ENCODE data around the gene HOXB1.
A peak's percentile ranks its signal among the peaks of the same experiment; 100 is the strongest.

The HOXB1 gene

GRCh38 chr17:48565925-48566710 is 35.3 kb upstream of the HOXB1 start:
- H3K27me3 ChIP-seq (ENCODE audit: low read depth, low read length), result peaks cover 30% of the 10 kb centered on the region
- no peaks in the 10 kb centered on the region for H3K9me3 ChIP-seq (ENCODE audit: control insufficient read depth in 1 of 2, low read length in 2 of 2)
- H3K27ac ChIP-seq (ENCODE audit: low read length), result peak overlapping the region; percentile 90
- no peaks in the 10 kb centered on the region for H3K36me3 ChIP-seq (ENCODE audit: control insufficient read depth in 1 of 2, insufficient read depth in 2 of 2, low read length in 2 of 2)
- peak overlapping the region in 1 of 2 donors; percentile 37 for H3K4me3 ChIP-seq (ENCODE audit: low read depth in 1 of 2, low read length in 2 of 2)
- H3K4me1 ChIP-seq (ENCODE audit: control insufficient read depth in 1 of 2, insufficient read depth in 2 of 2, low read length in 2 of 2), result peaks cover 35 to 78% of the 10 kb centered on the region in 2 donors

DNA sequence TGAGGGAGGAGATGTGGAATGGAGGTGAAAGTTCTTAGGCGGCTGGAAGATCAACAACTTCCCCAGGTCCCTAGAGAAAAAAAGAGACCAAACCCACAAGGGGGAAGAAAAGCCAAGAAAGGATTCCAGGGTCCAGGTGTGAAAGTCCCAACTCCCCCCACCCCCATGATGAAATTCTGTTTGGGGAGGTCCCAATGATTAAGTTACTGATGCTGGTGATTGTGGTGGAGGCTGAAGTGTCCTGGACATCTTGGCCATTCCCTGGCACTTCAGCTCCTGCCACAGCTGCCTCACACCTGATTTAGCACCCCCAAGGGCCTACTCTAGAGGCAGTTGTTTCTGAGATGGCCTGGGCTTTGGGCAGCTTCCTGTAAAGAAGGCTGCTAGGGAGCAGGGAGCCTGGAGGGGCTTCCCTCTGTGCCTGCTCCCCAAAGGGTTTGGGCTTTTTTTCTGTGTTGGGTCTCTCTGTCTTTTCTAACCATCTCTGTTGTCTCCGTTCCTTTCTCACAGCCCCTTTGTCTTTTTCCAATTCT is 34.3 kb upstream of the HOXB1 start:
- peak overlapping the region; percentile 56 to 58 for H3K4me3 ChIP-seq (ENCODE audit: low read depth in 1 of 2, low read length in 2 of 2)

DNA sequence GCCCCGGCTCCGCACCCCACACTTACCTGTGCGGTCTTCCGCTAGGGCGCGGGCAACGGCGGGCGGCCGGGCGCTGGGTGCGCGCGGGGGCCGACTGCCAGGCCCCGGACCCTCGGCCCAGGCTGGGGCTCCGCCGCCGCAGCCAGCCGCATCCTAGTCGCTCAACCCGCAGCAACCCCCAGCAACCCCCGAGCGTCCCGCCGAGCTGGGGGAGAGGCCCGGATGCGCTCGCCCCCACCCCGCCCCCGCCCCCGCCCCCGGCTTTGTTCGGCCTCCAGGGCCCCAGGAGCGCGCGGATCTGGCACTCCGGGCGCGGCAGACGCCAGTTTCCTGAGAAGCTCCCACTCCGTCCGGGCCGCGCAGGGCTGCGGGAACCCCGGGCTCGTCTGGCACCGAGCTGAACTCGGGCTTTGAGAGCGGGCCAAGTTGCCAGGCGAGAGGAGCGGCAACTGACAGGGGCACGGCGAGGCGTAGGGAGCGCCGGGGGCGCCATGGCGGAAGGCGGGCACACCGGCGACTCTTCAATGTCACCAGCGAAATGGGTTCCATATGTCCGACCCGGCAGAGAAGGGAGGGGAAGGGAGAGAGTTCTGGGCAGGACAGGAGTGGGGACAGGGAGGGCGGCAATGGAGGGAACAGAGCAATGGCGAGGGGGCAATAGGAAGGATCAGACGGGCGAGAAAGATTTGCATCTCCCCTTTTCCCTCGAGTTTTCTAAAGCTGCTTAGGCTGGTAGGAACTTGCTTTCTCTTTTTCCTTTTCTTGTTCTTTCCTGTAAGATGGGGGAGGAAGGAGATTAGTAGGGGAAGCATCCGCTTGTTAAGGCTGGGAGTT is 33.6 kb upstream of the HOXB1 start:
- peaks cover 36 to 84% of the 10 kb centered on the region in 2 donors for H3K4me1 ChIP-seq (ENCODE audit: control insufficient read depth in 1 of 2, insufficient read depth in 2 of 2, low read length in 2 of 2)
- H3K9me3 ChIP-seq (ENCODE audit: control insufficient read depth in 1 of 2, low read length in 2 of 2), result no peaks in the 10 kb centered on the region
- H3K36me3 ChIP-seq (ENCODE audit: control insufficient read depth in 1 of 2, insufficient read depth in 2 of 2, low read length in 2 of 2), result no peaks in the 10 kb centered on the region
- H3K27ac ChIP-seq (ENCODE audit: low read length), result peak overlapping the region; percentile 87
- peaks cover 30% of the 10 kb centered on the region for H3K27me3 ChIP-seq (ENCODE audit: low read depth, low read length)
- peak overlapping the region; percentile 56 to 58 for H3K4me3 ChIP-seq (ENCODE audit: low read depth in 1 of 2, low read length in 2 of 2)

More for the DNA sequence above, 34.3 kb upstream of the HOXB1 start:
- H3K36me3 ChIP-seq (ENCODE audit: control insufficient read depth in 1 of 2, insufficient read depth in 2 of 2, low read length in 2 of 2), result no peaks in the 10 kb centered on the region
- H3K27me3 ChIP-seq (ENCODE audit: low read depth, low read length), result peaks cover 30% of the 10 kb centered on the region
- H3K4me1 ChIP-seq (ENCODE audit: control insufficient read depth in 1 of 2, insufficient read depth in 2 of 2, low read length in 2 of 2), result peaks cover 40 to 84% of the 10 kb centered on the region in 2 donors
- H3K9me3 ChIP-seq (ENCODE audit: control insufficient read depth in 1 of 2, low read length in 2 of 2), result no peaks in the 10 kb centered on the region
- H3K27ac ChIP-seq (ENCODE audit: low read length), result peak overlapping the region; percentile 87

GRCh38 chr17:48563867-48564187 is 33.0 kb upstream of the HOXB1 start:
- H3K9me3 ChIP-seq (ENCODE audit: control insufficient read depth in 1 of 2, low read length in 2 of 2), result no peaks in the 10 kb centered on the region
- H3K4me3 ChIP-seq (ENCODE audit: low read depth in 1 of 2, low read length in 2 of 2), result peak overlapping the region; percentile 41 to 54
- H3K27ac ChIP-seq (ENCODE audit: low read length), result peak overlapping the region; percentile 76
- peaks cover 35 to 86% of the 10 kb centered on the region in 2 donors for H3K4me1 ChIP-seq (ENCODE audit: control insufficient read depth in 1 of 2, insufficient read depth in 2 of 2, low read length in 2 of 2)
- peaks cover 26% of the 10 kb centered on the region for H3K27me3 ChIP-seq (ENCODE audit: low read depth, low read length)
- H3K36me3 ChIP-seq (ENCODE audit: control insufficient read depth in 1 of 2, insufficient read depth in 2 of 2, low read length in 2 of 2), result no peaks in the 10 kb centered on the region

- Histone ChIP-seq H3K27me3 (ENCODE audit: low read depth, low read length) (peaks cover 22% of the 10 kb centered on the region), H3K27ac (ENCODE audit: low read length) (peak overlapping the region; percentile 76), H3K4me3 (ENCODE audit: low read depth in 1 of 2, low read length in 2 of 2) (peak overlapping the region; percentile 41 to 54), H3K4me1 (ENCODE audit: control insufficient read depth in 1 of 2, insufficient read depth in 2 of 2, low read length in 2 of 2) (peaks cover 35 to 84% of the 10 kb centered on the region in 2 donors), H3K9me3 (ENCODE audit: control insufficient read depth in 1 of 2, low read length in 2 of 2) (no peaks in the 10 kb centered on the region), H3K36me3 (ENCODE audit: control insufficient read depth in 1 of 2, insufficient read depth in 2 of 2, low read length in 2 of 2) (no peaks in the 10 kb centered on the region)
Observed at GRCh38 chr17:48563385-48563838, 32.6 kb upstream of the HOXB1 start.

DNA sequence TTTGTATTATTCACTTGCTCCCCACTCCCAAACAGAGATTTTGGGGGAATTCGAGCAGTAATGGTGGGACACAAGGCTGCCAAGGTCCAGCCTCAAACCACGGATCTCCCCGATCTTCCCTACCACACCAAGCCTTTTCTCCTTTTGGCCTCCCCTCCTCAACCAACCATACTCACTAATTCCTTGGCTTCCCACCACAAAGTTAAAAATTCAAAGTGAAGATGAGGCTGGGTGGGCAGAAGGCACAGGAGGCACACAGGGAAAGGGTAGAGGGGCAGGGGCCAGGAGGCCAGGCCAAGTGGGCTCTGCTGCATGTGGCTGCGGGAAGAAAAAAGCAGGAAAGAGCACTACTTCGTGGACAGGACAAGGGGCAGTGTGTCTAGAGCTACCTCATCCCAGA is 32.1 kb upstream of the HOXB1 start:
- peaks cover 35 to 84% of the 10 kb centered on the region in 2 donors for H3K4me1 ChIP-seq (ENCODE audit: control insufficient read depth in 1 of 2, insufficient read depth in 2 of 2, low read length in 2 of 2)
- peaks cover 18% of the 10 kb centered on the region for H3K27me3 ChIP-seq (ENCODE audit: low read depth, low read length)
- H3K27ac ChIP-seq (ENCODE audit: low read length), result peak overlapping the region; percentile 76

DNA sequence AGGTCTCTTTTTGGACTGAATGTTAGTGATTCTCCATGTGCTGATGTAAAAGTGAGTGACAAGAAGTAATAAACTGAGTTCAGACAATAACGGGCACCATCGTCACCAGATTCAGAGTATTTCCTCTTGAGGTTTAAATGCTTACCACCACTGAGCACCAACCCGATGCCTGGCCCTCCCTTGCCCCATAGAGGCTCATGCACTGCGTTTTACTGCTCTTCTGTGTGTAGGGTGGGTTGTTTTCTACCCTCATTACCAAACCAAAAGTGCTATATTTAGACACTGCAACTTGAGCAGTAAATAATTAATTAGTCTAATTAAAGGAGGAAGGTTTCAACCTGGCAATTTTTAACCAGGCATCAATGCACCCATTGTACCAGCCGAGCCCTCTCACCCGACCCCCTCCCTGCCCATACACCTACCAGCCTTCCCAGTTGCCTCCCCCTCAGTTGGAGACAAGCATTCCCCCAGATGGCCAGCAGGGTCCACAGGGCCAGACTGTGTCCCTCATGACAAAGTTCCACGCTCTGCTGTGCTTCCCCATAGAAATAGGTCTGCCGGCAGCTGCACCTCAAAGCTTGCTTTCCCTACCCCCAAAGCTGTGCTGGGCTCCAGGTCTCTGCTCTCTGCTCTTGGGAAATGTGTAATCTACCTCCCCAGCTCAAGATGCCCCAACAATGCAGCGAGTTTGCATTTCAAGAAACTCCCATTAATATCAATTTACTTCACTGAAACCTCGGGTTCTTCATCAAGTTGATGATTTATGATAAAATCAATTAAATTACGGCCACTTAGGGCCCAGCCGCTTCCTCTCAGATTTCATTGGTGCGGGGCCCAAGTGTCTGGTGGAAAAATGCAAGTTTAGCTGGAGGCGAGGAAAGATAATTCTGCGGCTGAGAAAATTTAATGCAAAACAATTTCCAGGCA is 31.3 kb upstream of the HOXB1 start:
- Histone ChIP-seq H3K4me1 (ENCODE audit: control insufficient read depth in 1 of 2, insufficient read depth in 2 of 2, low read length in 2 of 2) (peaks cover 35 to 84% of the 10 kb centered on the region in 2 donors), H3K27ac (ENCODE audit: low read length) (peak overlapping the region; percentile 76), H3K36me3 (ENCODE audit: control insufficient read depth in 1 of 2, insufficient read depth in 2 of 2, low read length in 2 of 2) (no peaks in the 10 kb centered on the region), H3K4me3 (ENCODE audit: low read depth in 1 of 2, low read length in 2 of 2) (peak overlapping the region in 1 of 2 donors; percentile 3), H3K9me3 (ENCODE audit: control insufficient read depth in 1 of 2, low read length in 2 of 2) (no peaks in the 10 kb centered on the region), H3K27me3 (ENCODE audit: low read depth, low read length) (peaks cover 18% of the 10 kb centered on the region)

More for the DNA sequence above, 32.1 kb upstream of the HOXB1 start:
- H3K9me3 ChIP-seq (ENCODE audit: control insufficient read depth in 1 of 2, low read length in 2 of 2), result no peaks in the 10 kb centered on the region
- H3K36me3 ChIP-seq (ENCODE audit: control insufficient read depth in 1 of 2, insufficient read depth in 2 of 2, low read length in 2 of 2), result no peaks in the 10 kb centered on the region
- peak overlapping the region; percentile 7 to 41 for H3K4me3 ChIP-seq (ENCODE audit: low read depth in 1 of 2, low read length in 2 of 2)

DNA sequence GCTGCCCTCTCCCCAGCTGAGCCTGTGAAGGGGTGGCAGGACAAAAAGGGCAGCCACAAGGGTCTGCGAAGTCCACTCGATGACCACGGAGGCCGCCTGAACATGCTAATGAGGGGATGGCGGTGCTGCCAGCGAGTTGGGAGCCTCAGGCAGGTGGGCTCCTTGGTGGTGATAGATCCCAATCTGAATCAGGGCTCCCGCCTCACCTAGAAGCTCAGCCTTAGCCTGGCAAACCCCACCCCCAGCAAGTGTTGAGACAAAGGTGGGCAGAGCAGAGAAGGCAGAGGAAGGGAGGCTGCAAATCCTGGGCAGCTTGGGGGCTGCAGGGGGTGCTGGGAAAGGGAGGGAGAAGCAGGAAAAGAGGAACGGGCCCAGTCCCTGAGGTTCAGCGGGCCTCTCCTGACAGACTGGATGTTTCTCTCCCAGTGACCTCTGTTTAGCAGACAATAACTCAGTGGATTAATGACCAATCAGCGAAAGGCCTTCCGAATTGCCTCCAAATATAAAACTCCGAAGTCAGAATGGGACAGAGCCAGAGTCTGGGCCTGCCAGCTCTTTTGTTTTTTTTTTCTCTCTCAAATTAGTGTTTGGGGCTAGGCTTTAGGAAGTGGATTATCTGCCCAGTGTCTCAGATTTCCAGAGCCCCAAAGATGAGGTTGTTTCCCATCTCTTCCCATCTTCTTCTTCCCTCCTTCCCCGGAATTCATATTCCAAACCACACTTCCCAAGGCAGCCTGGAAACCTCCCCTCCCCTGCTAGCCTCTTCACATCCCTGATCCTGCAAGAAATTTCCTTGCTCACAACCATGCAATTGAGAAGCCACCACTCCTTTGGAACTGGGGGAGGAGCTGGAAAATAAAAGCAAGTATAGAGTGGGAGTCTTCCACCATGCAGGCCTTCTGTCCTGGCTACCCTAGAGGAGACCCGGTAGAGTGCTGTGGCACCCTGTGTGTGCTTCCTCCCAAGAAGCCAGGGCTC is 29.3 kb upstream of the HOXB1 start:
- Histone ChIP-seq H3K27ac (ENCODE audit: low read length) (peak overlapping the region; percentile 81), H3K4me3 (ENCODE audit: low read depth in 1 of 2, low read length in 2 of 2) (peak overlapping the region; percentile 9 to 29), H3K27me3 (ENCODE audit: low read depth, low read length) (peaks cover 7% of the 10 kb centered on the region), H3K36me3 (ENCODE audit: control insufficient read depth in 1 of 2, insufficient read depth in 2 of 2, low read length in 2 of 2) (no peaks in the 10 kb centered on the region), H3K4me1 (ENCODE audit: control insufficient read depth in 1 of 2, insufficient read depth in 2 of 2, low read length in 2 of 2) (peaks cover 27 to 78% of the 10 kb centered on the region in 2 donors), H3K9me3 (ENCODE audit: control insufficient read depth in 1 of 2, low read length in 2 of 2) (no peaks in the 10 kb centered on the region)

DNA sequence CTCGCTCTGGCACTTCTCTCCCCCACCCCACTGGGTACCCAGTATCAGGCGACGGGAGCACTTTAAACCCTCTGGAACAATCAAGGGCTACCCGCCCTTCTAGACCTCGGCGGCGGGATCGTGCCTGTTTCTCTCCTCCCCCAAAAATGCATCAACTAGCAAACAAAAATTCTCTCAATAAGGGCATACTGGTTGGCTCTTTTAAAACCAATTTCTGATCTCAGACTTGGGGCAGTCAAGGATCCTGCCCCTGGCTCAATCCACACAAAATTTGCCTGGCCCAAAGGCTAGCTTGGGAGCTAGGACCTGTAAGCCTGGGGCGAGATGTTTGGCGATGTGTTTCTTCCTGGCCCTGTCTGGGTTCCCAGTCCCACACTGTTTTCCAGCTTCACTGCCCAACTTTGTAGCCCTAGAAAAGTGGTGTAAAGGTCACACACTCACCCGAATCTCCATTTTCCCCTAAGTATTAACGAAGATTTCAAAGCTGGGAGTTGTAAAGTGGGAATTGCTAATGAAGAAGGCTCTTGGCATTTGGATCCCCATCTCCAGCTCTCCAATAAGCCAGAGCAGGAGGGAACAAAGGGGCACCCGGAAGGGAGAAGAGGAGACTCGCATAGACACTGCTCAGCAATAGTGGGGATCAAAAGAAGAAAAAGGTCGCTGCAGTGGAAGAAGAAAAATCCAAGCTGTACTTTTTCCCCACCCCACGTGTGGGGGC is 28.5 kb upstream of the HOXB1 start:
- Histone ChIP-seq H3K4me3 (ENCODE audit: low read depth in 1 of 2, low read length in 2 of 2) (peak overlapping the region; percentile 5 to 9), H3K9me3 (ENCODE audit: control insufficient read depth in 1 of 2, low read length in 2 of 2) (no peaks in the 10 kb centered on the region), H3K27ac (ENCODE audit: low read length) (peak overlapping the region; percentile 81), H3K36me3 (ENCODE audit: control insufficient read depth in 1 of 2, insufficient read depth in 2 of 2, low read length in 2 of 2) (no peaks in the 10 kb centered on the region), H3K27me3 (ENCODE audit: low read depth, low read length) (peaks cover 7% of the 10 kb centered on the region), H3K4me1 (ENCODE audit: control insufficient read depth in 1 of 2, insufficient read depth in 2 of 2, low read length in 2 of 2) (peaks cover 22 to 78% of the 10 kb centered on the region in 2 donors)
